SU-DHL-6 (cell line): Measurements from ENCODE around the gene SPOCK1.

Source experiments
- H2AFZ ChIP-seq: fragments of 200-600 bp; sonication (generic); 2 replicates; pipeline ENCODE4 v1.6.1; 2014; ENCODE audit warnings: low read depth, mild to moderate bottlenecking, moderate library complexity, mixed read lengths, antibody characterized with exemption, low read length; ENCODE audit not compliant: severe bottlenecking
- H3F3A ChIP-seq: fragments of 200-600 bp; shearing (Covaris generic); 2 replicates; pipeline ENCODE4 v1.6.0; 2016; ENCODE audit warnings: antibody characterized with exemption, mild to moderate bottlenecking; ENCODE audit not compliant: insufficient read depth
- H3K27ac ChIP-seq: fragments of 200-600 bp; sonication (generic); 2 replicates; pipeline ENCODE4 v1.5.1; 2016; ENCODE audit warnings: low read depth, mild to moderate bottlenecking, low read length, moderate library complexity, mixed read lengths
- H3K27me3 ChIP-seq: fragments of 200-600 bp; sonication (generic), shearing (Covaris generic); 2 replicates; pipeline ENCODE4 v1.6.0; 2014; ENCODE audit warnings: mild to moderate bottlenecking, low read length
- H3K36me3 ChIP-seq: fragments of 200-600 bp; sonication (generic); 2 replicates; pipeline ENCODE4 v1.6.1; 2014; ENCODE audit warnings: mild to moderate bottlenecking, low read length, mixed read lengths
- H3K4me2 ChIP-seq: fragments of 300-600, 200-600 bp; shearing (Covaris generic), sonication (generic); 2 replicates; pipeline ENCODE4 v1.6.0; 2014; ENCODE audit warnings: low read length, low read depth, mild to moderate bottlenecking; ENCODE audit not compliant: poor library complexity, severe bottlenecking
- H3K4me3 ChIP-seq: fragments of 200-600 bp; sonication (generic); 2 replicates; pipeline ENCODE4 v1.5.1; 2014; ENCODE audit warnings: antibody characterized with exemption, low read length, mild to moderate bottlenecking, mixed read lengths; ENCODE audit not compliant: insufficient read depth, poor library complexity, severe bottlenecking
- H3K79me2 ChIP-seq: fragments of 200-600 bp; sonication (generic); 2 replicates; pipeline ENCODE4 v1.6.1; 2014; ENCODE audit warnings: mild to moderate bottlenecking, low read length, moderate library complexity; ENCODE audit not compliant: insufficient read depth
- H3K9ac ChIP-seq: fragments of 200-600 bp; sonication (generic); 2 replicates; pipeline ENCODE4 v1.7.0; 2014; ENCODE audit warnings: mild to moderate bottlenecking, low read length
- H3K9me2 ChIP-seq: fragments of 200-600 bp; sonication (generic); replicated peaks from 2 replicates; pipeline ENCODE4 v1.6.1; 2014; ENCODE audit warnings: low read length; ENCODE audit not compliant: insufficient read depth
- H3K9me3 ChIP-seq: fragments of 200-600 bp; sonication (generic); 2 replicates; pipeline ENCODE4 v1.6.1; 2014; ENCODE audit warnings: low read length, mixed read lengths; ENCODE audit not compliant: insufficient read depth
- H4K20me1 ChIP-seq: fragments of 200-600 bp; sonication (generic); 2 replicates; pipeline ENCODE4 v1.6.1; 2014; ENCODE audit warnings: low read depth, mild to moderate bottlenecking, antibody characterized with exemption, low read length, moderate library complexity, mixed read lengths
- EZH2phosphoT487 ChIP-seq: fragments of 200-600 bp; sonication (generic), shearing (Covaris generic); conservative IDR thresholded peaks from 2 replicates; pipeline ENCODE4 v1.6.1; 2018; ENCODE audit warnings: mild to moderate bottlenecking, antibody characterized with exemption, low read length, moderate library complexity, mixed read lengths
- TF ChIP-seq, protein P1 (sequence below): fragments of 200-600 bp; sonication (generic); IDR thresholded peaks from one replicate; pipeline ENCODE4 v1.5.1; 2017; ENCODE audit warnings: antibody characterized with exemption, mild to moderate bottlenecking, low read length, moderate library complexity; ENCODE audit not compliant: insufficient read depth, poor library complexity, severe bottlenecking

The SPOCK1 gene

GRCh38 chr5:137191179-137191578 lies 307.9 kb downstream of the SPOCK1 start:
- Histone ChIP-seq H2AFZ (no peak overlapping the region), H3K4me3 (no peak overlapping the region), H4K20me1 (no peaks in the 10 kb centered on the region), H3K79me2 (no peaks in the 10 kb centered on the region), H3K36me3 (no peaks in the 10 kb centered on the region), H3K9me3 (no peaks in the 10 kb centered on the region), H3F3A (no peaks in the 10 kb centered on the region), H3K4me2 (no peak overlapping the region), H3K27ac (no peak overlapping the region), H3K27me3 (no peaks in the 10 kb centered on the region), H3K9me2 (no peaks in the 10 kb centered on the region), H3K9ac (no peak overlapping the region)
- TF ChIP-seq, protein P1, sequence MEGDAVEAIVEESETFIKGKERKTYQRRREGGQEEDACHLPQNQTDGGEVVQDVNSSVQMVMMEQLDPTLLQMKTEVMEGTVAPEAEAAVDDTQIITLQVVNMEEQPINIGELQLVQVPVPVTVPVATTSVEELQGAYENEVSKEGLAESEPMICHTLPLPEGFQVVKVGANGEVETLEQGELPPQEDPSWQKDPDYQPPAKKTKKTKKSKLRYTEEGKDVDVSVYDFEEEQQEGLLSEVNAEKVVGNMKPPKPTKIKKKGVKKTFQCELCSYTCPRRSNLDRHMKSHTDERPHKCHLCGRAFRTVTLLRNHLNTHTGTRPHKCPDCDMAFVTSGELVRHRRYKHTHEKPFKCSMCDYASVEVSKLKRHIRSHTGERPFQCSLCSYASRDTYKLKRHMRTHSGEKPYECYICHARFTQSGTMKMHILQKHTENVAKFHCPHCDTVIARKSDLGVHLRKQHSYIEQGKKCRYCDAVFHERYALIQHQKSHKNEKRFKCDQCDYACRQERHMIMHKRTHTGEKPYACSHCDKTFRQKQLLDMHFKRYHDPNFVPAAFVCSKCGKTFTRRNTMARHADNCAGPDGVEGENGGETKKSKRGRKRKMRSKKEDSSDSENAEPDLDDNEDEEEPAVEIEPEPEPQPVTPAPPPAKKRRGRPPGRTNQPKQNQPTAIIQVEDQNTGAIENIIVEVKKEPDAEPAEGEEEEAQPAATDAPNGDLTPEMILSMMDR: no peak

DNA sequence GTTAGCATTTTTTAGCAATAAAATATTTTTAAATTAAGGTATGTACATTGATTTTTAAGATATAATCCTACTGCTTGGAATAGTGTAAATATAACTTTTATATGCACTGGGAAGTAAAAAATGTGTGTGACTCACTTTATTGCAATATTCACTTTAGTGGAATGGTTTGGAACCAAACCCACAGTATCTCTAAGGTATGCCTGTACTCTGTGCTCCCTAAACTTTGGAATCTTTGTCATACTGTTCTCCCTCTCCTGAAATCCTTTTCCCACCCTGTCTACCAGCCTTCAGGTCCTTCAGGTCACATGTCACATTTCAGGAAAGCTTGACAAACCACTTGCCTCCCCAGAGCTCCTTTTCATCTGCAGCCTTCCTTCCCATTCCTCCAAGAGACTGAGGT lies 308.7 kb downstream of the SPOCK1 start:
- Histone ChIP-seq H4K20me1 (no peaks in the 10 kb centered on the region), H3K9me3 (no peaks in the 10 kb centered on the region), H3K4me2 (no peak overlapping the region), H3K36me3 (no peaks in the 10 kb centered on the region), H3K4me3 (no peak overlapping the region), H3K9ac (no peak overlapping the region), H3K79me2 (no peaks in the 10 kb centered on the region), H3K9me2 (no peaks in the 10 kb centered on the region), H3F3A (no peaks in the 10 kb centered on the region), H2AFZ (no peak overlapping the region), H3K27ac (no peak overlapping the region), H3K27me3 (no peaks in the 10 kb centered on the region)
- no peak for TF ChIP-seq EZH2phosphoT487
- TF ChIP-seq, protein P1: no peak

GRCh38 chr5:137190031-137190430 lies 309.1 kb downstream of the SPOCK1 start:
- Histone ChIP-seq H3K9me2 (no peaks in the 10 kb centered on the region), H4K20me1 (no peaks in the 10 kb centered on the region), H2AFZ (no peak overlapping the region), H3K27ac (no peak overlapping the region), H3K9ac (no peak overlapping the region), H3K27me3 (no peaks in the 10 kb centered on the region), H3F3A (no peaks in the 10 kb centered on the region), H3K4me3 (no peak overlapping the region), H3K4me2 (no peak overlapping the region), H3K79me2 (no peaks in the 10 kb centered on the region), H3K9me3 (no peaks in the 10 kb centered on the region), H3K36me3 (no peaks in the 10 kb centered on the region)
- TF ChIP-seq EZH2phosphoT487: no peak
- TF ChIP-seq, protein P1: no peak

GRCh38 chr5:137188566-137188965 lies 310.6 kb downstream of the SPOCK1 start:
- Histone ChIP-seq H4K20me1 (no peaks in the 10 kb centered on the region), H3K9ac (no peak overlapping the region), H3K36me3 (no peaks in the 10 kb centered on the region), H2AFZ (no peak overlapping the region), H3K27me3 (no peaks in the 10 kb centered on the region), H3K27ac (no peak overlapping the region), H3K9me3 (no peaks in the 10 kb centered on the region), H3K4me2 (no peak overlapping the region), H3K79me2 (no peaks in the 10 kb centered on the region), H3K9me2 (no peaks in the 10 kb centered on the region), H3K4me3 (no peak overlapping the region), H3F3A (no peaks in the 10 kb centered on the region)
- TF ChIP-seq, protein P1: no peak
- no peak for TF ChIP-seq EZH2phosphoT487
